ENCODE data around the gene ANKFN1.

GRCh38 chr17:56510554-56511342 lies 357.5 kb downstream of the ANKFN1 start:
- TF ChIP-seq NBN (IDR thresholded peaks at IDR 0.05) (no peak), FOXK2 (IDR thresholded peaks at IDR 0.05) (no peak)
